ENCODE data around the gene GDPD2. TPM values are rescaled to one million over a fixed set of nuclear protein-coding genes. Genes with fewer than 3 reads are reported as not detected.

The GDPD2 gene
- total and polyA plus RNA-seq, 2 of the 13 experiments (the other 11 are each of a cell fraction or from before 2014, with no cell fraction given), result 0.04 to 0.08 TPM

DNA sequence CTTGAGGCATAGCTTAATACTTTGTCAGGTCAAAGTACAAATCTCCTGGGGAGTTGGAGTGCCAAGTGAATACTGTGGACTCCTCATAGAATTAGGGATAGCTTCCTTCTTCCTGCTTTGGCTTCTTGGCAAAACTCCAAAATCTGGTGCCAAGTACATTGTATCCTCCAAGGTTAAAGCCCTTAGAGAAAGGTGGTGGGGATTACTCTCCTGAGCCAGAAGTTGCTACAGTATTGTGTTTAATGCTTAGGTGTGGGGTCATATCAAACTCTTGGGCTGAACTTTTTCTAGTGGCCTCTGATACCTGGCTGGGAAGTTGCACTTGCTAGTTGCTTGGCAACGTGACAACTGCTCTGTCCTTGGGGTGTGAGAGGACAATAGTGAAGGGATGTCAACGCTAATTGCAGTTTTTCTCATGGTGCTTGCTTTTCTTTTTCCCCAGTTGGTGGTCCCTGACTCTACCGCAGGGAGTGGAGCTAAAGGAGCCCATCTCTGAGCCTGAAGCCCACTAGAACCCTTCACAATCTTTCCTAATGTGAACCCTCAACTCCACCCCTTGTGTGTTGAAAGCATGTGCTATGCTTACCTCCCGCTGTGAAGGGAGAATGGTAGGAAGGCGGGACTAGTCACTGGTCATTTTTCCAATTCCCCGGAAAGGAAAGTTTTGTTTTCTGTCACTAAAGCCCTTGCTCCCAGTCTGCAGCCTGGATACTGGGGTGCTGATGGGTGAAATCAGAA, 57.0 kb downstream of the GDPD2 start (continued):
- TF ChIP-seq, protein P1, sequence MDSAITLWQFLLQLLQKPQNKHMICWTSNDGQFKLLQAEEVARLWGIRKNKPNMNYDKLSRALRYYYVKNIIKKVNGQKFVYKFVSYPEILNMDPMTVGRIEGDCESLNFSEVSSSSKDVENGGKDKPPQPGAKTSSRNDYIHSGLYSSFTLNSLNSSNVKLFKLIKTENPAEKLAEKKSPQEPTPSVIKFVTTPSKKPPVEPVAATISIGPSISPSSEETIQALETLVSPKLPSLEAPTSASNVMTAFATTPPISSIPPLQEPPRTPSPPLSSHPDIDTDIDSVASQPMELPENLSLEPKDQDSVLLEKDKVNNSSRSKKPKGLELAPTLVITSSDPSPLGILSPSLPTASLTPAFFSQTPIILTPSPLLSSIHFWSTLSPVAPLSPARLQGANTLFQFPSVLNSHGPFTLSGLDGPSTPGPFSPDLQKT (CRISPR knock-in tag; IDR thresholded peaks at IDR 0.05; ENCODE audit: borderline replicate concordance), result no peak
- no peak for TF ChIP-seq ZNF781 (CRISPR knock-in tag; IDR thresholded peaks at IDR 0.05; ENCODE audit: borderline replicate concordance, not compliant biosample characterization)
- TF ChIP-seq ZSCAN12 (CRISPR knock-in tag; IDR thresholded peaks at IDR 0.05), result no peak
- no peak for TF ChIP-seq ZNF367 (CRISPR knock-in tag; IDR thresholded peaks at IDR 0.05; ENCODE audit: borderline replicate concordance)
- TF ChIP-seq ZNF530 (CRISPR knock-in tag; IDR thresholded peaks at IDR 0.05; ENCODE audit: low read depth), result no peak
- no peak for TF ChIP-seq MYNN (CRISPR knock-in tag; IDR thresholded peaks at IDR 0.05; ENCODE audit: low read depth)
- TF ChIP-seq ZNF775 (CRISPR knock-in tag; IDR thresholded peaks at IDR 0.05; ENCODE audit: borderline replicate concordance), result no peak
- TF ChIP-seq ZNF615 (CRISPR knock-in tag; IDR thresholded peaks at IDR 0.05; ENCODE audit: borderline replicate concordance), result no peak
- TF ChIP-seq, protein P2, sequence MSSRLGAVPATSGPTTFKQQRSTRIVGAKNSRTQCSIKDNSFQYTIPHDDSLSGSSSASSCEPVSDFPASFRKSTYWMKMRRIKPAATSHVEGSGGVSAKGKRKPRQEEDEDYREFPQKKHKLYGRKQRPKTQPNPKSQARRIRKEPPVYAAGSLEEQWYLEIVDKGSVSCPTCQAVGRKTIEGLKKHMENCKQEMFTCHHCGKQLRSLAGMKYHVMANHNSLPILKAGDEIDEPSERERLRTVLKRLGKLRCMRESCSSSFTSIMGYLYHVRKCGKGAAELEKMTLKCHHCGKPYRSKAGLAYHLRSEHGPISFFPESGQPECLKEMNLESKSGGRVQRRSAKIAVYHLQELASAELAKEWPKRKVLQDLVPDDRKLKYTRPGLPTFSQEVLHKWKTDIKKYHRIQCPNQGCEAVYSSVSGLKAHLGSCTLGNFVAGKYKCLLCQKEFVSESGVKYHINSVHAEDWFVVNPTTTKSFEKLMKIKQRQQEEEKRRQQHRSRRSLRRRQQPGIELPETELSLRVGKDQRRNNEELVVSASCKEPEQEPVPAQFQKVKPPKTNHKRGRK (CRISPR knock-in tag; IDR thresholded peaks at IDR 0.05), result no peak

GRCh38 chrX:70480660-70481018, 57.5 kb downstream of the GDPD2 start:
- Histone ChIP-seq H3K9ac (ENCODE audit: insufficient read depth, low read depth, low read length) (no peak overlapping the region), H3K36me3 (replicated peaks in 1 of 2; ENCODE audit: control insufficient read depth in 1 of 2, insufficient read depth in 2 of 2, low read length in 2 of 2) (peaks cover 0 to 3% of the 10 kb centered on the region in 2 experiments; a peak in 1 of 5 replicates), H3K27ac (ENCODE audit: extremely low read length, insufficient read depth, low read length) (no peak overlapping the region), H3K79me2 (ENCODE audit: insufficient read depth, low read length) (no peaks in the 10 kb centered on the region), H3K4me2 (ENCODE audit: low read depth, low read length) (no peak overlapping the region), H4K20me1 (ENCODE audit: insufficient read depth, low read length) (no peaks in the 10 kb centered on the region), H3K4me1 (ENCODE audit: insufficient read depth, low read length) (peaks cover 35% of the 10 kb centered on the region), H3K27me3 (ENCODE audit: control insufficient read depth in 1 of 2, insufficient read depth in 2 of 2, low read length in 2 of 2) (no peaks in the 10 kb centered on the region), H3K4me3 (replicated peaks in 1 of 3; ENCODE audit: insufficient read depth in 1 of 3, low read depth in 2 of 3, low read length in 3 of 3) (no peak overlapping the region), H3K9me3 (ENCODE audit: low read length) (no peaks in the 10 kb centered on the region), H2AFZ (ENCODE audit: low read length) (no peak overlapping the region)
- no peak for DNase-seq (ENCODE audit: low spot score)
- ChIA-PET CTCF (ENCODE audit: low intra/inter-chr PET ratio, low total read pairs) (no interaction called here), POLR2A (no interaction called here)
- in situ Hi-C loops (cut with HindIII; ENCODE audit: extremely low pct_ligation_motif_present, low pct_unique_long_range_greater_than_20kb), result no loop called here
- no TSS peak for BruUV-seq (replicated peaks)
- no peak for ATAC-seq
- 92% methylated on average over 4 of the region's 9 CpGs for WGBS (ENCODE audit: low lambda C conversion rate)
- intact Hi-C loops (cut with micrococcal nuclease; ENCODE audit: unreplicated experiment), result no loop called here
- FAIRE-seq, result no peak
- TF ChIP-seq YEATS2 (CRISPR knock-in tag; IDR thresholded peaks at IDR 0.05; ENCODE audit: borderline replicate concordance), result no peak
- TF ChIP-seq, protein P3, sequence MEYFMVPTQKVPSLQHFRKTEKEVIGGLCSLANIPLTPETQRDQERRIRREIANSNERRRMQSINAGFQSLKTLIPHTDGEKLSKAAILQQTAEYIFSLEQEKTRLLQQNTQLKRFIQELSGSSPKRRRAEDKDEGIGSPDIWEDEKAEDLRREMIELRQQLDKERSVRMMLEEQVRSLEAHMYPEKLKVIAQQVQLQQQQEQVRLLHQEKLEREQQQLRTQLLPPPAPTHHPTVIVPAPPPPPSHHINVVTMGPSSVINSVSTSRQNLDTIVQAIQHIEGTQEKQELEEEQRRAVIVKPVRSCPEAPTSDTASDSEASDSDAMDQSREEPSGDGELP (IDR thresholded peaks at IDR 0.05; ENCODE audit: borderline replicate concordance, low read depth), result no peak
- TF ChIP-seq ONECUT2 (CRISPR knock-in tag; IDR thresholded peaks at IDR 0.05), result no peak
- no peak for TF ChIP-seq SMAD9 (CRISPR knock-in tag; IDR thresholded peaks at IDR 0.05)
- TF ChIP-seq NPAS2 (CRISPR knock-in tag; IDR thresholded peaks at IDR 0.05; ENCODE audit: borderline replicate concordance), result no peak
- no peak for TF ChIP-seq ZBTB8A (CRISPR knock-in tag; IDR thresholded peaks at IDR 0.05; ENCODE audit: borderline replicate concordance, low read depth)
- TF ChIP-seq TBX2 (CRISPR knock-in tag; IDR thresholded peaks at IDR 0.05; ENCODE audit: borderline replicate concordance), result no peak
- TF ChIP-seq SUZ12 (IDR thresholded peaks at IDR 0.05; ENCODE audit: low read depth, low read length), result no peak
- no peak for TF ChIP-seq ZNF333 (CRISPR knock-in tag; IDR thresholded peaks at IDR 0.05; ENCODE audit: borderline replicate concordance)
- TF ChIP-seq, protein P4, sequence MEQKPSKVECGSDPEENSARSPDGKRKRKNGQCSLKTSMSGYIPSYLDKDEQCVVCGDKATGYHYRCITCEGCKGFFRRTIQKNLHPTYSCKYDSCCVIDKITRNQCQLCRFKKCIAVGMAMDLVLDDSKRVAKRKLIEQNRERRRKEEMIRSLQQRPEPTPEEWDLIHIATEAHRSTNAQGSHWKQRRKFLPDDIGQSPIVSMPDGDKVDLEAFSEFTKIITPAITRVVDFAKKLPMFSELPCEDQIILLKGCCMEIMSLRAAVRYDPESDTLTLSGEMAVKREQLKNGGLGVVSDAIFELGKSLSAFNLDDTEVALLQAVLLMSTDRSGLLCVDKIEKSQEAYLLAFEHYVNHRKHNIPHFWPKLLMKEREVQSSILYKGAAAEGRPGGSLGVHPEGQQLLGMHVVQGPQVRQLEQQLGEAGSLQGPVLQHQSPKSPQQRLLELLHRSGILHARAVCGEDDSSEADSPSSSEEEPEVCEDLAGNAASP (CRISPR knock-in tag; IDR thresholded peaks at IDR 0.05; ENCODE audit: borderline replicate concordance), result no peak

Data from HepG2 (cell line).